ENCODE measurements around the gene HNRNPA3. TPM values are rescaled to one million over a fixed set of nuclear protein-coding genes. Genes with fewer than 3 reads are reported as not detected.

HNRNPA3 gene
- total and polyA plus RNA-seq, 2 of the 13 experiments (the other 11 are each of a cell fraction or from before 2014, with no cell fraction given), result 73.3 to 97.7 TPM

DNA sequence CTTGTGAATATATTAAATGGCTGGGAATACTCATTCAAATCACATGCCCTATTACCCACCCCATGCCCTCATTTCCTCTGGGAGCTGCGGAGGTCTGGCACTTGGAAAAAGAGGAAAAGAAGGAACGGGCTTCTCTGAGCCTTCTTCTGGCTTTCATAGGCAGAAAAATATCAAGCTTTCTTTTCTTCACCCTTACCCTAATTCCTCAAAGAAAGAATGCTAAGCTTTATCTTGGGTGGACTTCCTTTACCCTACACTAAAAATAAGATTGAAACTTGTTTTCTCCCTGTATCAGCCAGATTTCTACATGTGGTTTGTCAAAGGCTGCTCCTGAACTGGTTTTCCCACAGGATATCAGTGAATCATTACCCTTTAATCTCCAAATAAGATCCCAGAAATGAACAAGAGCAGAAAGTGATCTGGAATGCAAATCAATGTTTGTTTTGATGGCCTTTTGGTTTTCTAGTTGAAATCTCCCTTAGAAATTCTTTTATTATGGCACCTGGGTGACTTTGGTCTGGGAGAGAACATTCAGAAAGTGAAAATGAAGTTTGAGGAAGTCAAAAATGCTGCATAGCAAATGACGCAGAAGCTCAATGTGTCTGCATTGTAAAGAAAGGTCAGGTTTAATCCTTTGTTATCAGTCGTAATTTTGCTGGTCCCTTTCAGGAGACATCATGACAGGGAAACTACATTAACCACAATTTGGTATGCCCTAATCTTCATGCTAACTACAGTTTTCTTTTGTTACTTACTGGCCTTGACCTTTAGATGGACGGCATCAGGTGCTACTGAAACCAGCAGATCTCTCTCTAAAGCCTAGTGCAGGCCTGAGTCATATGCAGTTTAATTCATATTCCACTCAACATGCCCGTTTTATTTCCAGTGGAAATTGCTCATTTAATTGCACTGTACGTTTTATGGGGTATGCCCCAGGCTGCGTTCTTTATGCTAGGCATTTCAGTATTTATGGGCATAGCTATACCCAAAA lies 46.6 kb upstream of the HNRNPA3 start (continued):
- no peak for TF ChIP-seq CEBPB (IDR thresholded peaks at IDR 0.05; ENCODE audit: borderline replicate concordance, low read depth, low read length)
- no peak for TF ChIP-seq ARNT (IDR thresholded peaks at IDR 0.05)
- TF ChIP-seq, protein P1, sequence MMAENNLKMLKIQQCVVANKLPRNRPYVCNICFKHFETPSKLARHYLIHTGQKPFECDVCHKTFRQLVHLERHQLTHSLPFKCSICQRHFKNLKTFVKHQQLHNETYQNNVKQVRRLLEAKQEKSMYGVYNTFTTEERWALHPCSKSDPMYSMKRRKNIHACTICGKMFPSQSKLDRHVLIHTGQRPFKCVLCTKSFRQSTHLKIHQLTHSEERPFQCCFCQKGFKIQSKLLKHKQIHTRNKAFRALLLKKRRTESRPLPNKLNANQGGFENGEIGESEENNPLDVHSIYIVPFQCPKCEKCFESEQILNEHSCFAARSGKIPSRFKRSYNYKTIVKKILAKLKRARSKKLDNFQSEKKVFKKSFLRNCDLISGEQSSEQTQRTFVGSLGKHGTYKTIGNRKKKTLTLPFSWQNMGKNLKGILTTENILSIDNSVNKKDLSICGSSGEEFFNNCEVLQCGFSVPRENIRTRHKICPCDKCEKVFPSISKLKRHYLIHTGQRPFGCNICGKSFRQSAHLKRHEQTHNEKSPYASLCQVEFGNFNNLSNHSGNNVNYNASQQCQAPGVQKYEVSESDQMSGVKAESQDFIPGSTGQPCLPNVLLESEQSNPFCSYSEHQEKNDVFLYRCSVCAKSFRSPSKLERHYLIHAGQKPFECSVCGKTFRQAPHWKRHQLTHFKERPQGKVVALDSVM (CRISPR knock-in tag; IDR thresholded peaks at IDR 0.05), result no peak
- no peak for TF ChIP-seq ZNF569 (CRISPR knock-in tag; IDR thresholded peaks at IDR 0.05; ENCODE audit: borderline replicate concordance)
- TF ChIP-seq, protein P2, sequence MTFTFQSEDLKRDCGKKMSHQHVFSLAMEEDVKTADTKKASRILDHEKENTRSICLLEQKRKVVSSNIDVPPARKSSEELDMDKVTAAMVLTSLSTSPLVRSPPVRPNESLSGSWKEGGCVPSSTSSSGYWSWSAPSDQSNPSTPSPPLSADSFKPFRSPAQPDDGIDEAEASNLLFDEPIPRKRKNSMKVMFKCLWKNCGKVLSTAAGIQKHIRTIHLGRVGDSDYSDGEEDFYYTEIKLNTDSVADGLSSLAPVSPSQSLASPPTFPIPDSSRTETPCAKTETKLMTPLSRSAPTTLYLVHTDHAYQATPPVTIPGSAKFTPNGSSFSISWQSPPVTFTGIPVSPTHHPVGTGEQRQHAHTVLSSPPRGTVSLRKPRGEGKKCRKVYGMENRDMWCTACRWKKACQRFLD (CRISPR knock-in tag; IDR thresholded peaks at IDR 0.05; ENCODE audit: borderline replicate concordance), result no peak
- TF ChIP-seq, protein P3, sequence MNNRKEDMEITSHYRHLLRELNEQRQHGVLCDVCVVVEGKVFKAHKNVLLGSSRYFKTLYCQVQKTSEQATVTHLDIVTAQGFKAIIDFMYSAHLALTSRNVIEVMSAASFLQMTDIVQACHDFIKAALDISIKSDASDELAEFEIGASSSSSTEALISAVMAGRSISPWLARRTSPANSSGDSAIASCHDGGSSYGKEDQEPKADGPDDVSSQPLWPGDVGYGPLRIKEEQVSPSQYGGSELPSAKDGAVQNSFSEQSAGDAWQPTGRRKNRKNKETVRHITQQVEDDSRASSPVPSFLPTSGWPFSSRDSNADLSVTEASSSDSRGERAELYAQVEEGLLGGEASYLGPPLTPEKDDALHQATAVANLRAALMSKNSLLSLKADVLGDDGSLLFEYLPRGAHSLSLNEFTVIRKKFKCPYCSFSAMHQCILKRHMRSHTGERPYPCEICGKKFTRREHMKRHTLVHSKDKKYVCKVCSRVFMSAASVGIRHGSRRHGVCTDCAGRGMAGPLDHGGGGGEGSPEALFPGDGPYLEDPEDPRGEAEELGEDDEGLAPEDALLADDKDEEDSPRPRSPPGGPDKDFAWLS (CRISPR knock-in tag; IDR thresholded peaks at IDR 0.05; ENCODE audit: borderline replicate concordance), result no peak
- TF ChIP-seq HCFC1 (IDR thresholded peaks at IDR 0.05; ENCODE audit: low read depth, low read length), result no peak
- no peak for TF ChIP-seq TEAD2 (CRISPR knock-in tag; IDR thresholded peaks at IDR 0.05)
- no peak for TF ChIP-seq HNRNPLL (IDR thresholded peaks at IDR 0.05; ENCODE audit: low read depth, low read length, poor library complexity, severe bottlenecking)
- no peak for TF ChIP-seq PAX8 (CRISPR knock-in tag; IDR thresholded peaks at IDR 0.05; ENCODE audit: borderline replicate concordance)
- no peak; the same call in 1 of the 2 replicates for TF ChIP-seq PITX1 (CRISPR knock-in tag; IDR thresholded peaks at IDR 0.05)
- TF ChIP-seq HNRNPH1 (optimal IDR thresholded peaks at IDR 0.05; ENCODE audit: low read depth, low read length), result no peak
- TF ChIP-seq, protein P4, sequence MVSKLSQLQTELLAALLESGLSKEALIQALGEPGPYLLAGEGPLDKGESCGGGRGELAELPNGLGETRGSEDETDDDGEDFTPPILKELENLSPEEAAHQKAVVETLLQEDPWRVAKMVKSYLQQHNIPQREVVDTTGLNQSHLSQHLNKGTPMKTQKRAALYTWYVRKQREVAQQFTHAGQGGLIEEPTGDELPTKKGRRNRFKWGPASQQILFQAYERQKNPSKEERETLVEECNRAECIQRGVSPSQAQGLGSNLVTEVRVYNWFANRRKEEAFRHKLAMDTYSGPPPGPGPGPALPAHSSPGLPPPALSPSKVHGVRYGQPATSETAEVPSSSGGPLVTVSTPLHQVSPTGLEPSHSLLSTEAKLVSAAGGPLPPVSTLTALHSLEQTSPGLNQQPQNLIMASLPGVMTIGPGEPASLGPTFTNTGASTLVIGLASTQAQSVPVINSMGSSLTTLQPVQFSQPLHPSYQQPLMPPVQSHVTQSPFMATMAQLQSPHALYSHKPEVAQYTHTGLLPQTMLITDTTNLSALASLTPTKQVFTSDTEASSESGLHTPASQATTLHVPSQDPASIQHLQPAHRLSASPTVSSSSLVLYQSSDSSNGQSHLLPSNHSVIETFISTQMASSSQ (IDR thresholded peaks at IDR 0.05; ENCODE audit: low read depth), result no peak
- TF ChIP-seq, protein P4 (CRISPR knock-in tag; IDR thresholded peaks at IDR 0.05; ENCODE audit: borderline replicate concordance), result 0 out of 2 replicates have a peak, but pooled peaks have one; percentile 58
- TF ChIP-seq PRPF4 (IDR thresholded peaks at IDR 0.05; ENCODE audit: low read depth, low read length, poor library complexity, severe bottlenecking), result no peak
- no peak for TF ChIP-seq MAF1 (CRISPR knock-in tag; IDR thresholded peaks at IDR 0.05; ENCODE audit: borderline replicate concordance)
- no peak for TF ChIP-seq ZNF615 (CRISPR knock-in tag; IDR thresholded peaks at IDR 0.05; ENCODE audit: borderline replicate concordance)
- no peak for TF ChIP-seq ZNF296 (CRISPR knock-in tag; conservative IDR thresholded peaks at IDR 0.05)
- TF ChIP-seq HDAC1 (CRISPR knock-in tag; IDR thresholded peaks at IDR 0.05), result peak; percentile 47; the same call in 1 of the 2 replicates

Data from HepG2 (cell line).